Astrocyte of the cerebellum (primary cell): ENCODE measurements around the gene COL4A1.

Experiments used
- DNase-seq: peaks from one replicate; pipeline ENCODE4 v3.0.0-alpha.2; 2011; ENCODE audit warnings: low read depth
- H3K4me3 ChIP-seq: 2 replicates; pipeline ENCODE4 v1.5.1; 2011; ENCODE audit warnings: mild to moderate bottlenecking, low read depth, low read length, moderate library complexity
- CTCF ChIP-seq: IDR thresholded peaks from 2 replicates; pipeline ENCODE4 v1.5.1; 2012; ENCODE audit warnings: low read length, low read depth, moderate library complexity, mild to moderate bottlenecking; ENCODE audit errors: missing control alignments
- in situ Hi-C: cut with HindIII; loops from 2 replicates; pipeline ENCODE4 v1.10.0; 2017; ENCODE audit warnings: low sequenced_read_pairs

COL4A1 gene

DNA sequence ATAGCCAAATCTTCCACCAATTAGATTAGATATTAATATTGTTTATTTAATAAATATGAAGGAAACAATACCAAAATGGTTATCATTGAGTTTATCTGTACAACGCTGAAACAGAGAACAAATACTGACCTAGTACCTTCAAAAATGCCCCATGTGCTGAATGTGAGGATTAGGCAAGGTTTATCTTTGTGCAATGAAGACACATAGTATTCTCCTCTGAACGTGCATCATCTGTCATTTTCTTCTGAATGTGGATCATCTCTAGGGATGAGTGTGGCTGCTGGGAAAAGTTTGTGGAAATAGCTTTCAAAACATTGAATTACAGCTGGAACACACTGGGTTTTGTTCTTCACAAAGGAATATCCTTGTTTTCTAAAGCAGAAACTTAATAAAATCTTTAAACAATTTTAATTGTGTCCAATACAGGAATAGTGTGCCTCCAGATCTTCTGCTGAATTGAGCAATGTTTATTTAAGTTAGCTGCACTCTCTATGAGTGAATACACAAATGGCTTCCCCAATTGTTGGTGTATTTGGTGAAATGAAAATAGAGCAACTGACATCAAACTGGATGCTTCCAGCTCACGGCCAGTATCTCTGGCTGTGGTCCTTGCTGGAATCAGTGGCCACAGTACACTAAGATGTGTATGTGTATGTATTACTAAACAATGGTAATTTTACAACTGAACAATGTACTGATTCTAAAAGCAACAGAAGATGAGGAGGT is 6.7 kb downstream of the COL4A1 start:
- no peak overlapping the region for H3K4me3 ChIP-seq
- no peak for TF ChIP-seq CTCF
- DNase-seq, result no peak
- in situ Hi-C loops, result no loop called here

DNA sequence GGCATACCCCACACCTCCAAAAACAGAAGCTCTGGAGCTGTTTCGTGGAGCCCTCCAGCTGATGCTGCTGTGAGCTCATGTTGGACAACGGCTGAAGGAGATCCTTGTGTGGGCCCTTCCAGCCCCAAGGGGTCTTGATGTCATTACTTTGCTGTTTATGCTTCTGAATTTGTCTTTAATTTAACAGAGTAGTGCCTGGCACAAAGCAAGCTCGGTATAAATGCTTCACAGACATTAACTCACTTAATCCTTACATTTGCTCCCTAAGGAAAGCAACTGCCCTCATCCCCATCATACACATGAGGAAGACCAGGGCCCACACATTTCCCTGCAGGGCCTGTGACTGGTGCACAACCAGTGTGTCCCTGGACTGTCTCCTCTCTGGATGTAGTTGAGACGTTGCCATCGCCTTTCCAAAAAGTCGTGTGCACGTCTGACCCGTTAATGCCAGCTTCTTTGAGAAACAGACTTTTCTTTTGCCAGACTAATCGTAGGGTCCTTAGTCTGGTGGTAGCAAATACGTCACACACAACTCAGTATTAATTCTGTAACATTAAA is 7.6 kb downstream of the COL4A1 start:
- TF ChIP-seq CTCF, result no peak
- DNase-seq, result no peak
- in situ Hi-C loops, result loop anchor here (5.0 kb wide), 1 partner anchor 98 kb away; no protein-coding TSS in a partner anchor
- H3K4me3 ChIP-seq, result no peak overlapping the region

DNA sequence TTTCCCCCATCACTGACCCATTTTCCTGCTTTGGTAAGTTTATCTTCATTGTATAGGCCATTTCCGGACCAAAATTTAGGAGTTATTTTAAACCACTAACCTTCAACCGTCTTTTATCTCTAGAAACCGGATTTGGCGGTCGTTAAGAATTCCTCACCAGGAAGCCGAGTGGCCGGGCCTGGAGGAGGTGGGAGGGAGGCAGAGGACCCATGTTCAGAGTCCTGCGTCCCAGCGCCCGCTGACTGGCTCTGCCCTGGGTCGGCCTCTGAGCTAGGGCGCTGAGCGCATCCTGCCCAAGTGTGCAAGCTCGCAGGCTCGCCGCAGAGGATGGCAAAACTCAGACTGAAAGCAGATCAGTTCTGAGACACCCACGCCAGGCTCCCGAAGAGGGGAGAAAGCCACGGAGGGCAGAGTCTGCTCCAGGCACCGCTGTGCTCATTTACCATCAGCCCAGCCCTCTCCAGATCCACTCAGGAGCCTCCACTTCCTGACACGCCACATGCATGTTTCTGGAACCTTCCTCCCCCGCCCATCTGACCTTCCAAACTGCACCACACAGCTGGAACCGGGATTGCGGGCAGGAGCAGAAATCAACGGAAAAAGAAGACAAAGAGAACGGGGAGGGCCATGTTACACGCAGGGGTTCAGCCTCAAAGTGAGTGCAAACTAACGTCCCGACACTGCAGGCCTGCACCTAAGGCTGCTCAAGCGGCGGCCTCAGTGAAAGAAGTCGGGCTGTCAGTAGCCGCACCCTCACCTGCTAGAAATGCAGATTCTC is 8.3 kb downstream of the COL4A1 start:
- in situ Hi-C loops, result loop anchor here (5.0 kb wide), 1 partner anchor 99 kb away; no protein-coding TSS in a partner anchor
- no peak for DNase-seq
- no peak for TF ChIP-seq CTCF
- H3K4me3 ChIP-seq, result no peak overlapping the region

- in situ Hi-C loops, result loop anchor here (5.0 kb wide), 1 partner anchor 99 kb away; no protein-coding TSS in a partner anchor
Observed at GRCh38 chr13:110297766-110298504, 9.0 kb downstream of the COL4A1 start.

GRCh38 chr13:110297011-110297410 is 9.9 kb downstream of the COL4A1 start:
- in situ Hi-C loops, result loop anchor here (5.0 kb wide), 1 partner anchor 100 kb away; no protein-coding TSS in a partner anchor
- DNase-seq, result no peak
- H3K4me3 ChIP-seq, result no peak overlapping the region
- no peak for TF ChIP-seq CTCF

More at GRCh38 chr13:110297766-110298504, 9.0 kb downstream of the COL4A1 start:
- TF ChIP-seq CTCF, result no peak
- no peak overlapping the region for H3K4me3 ChIP-seq
- no peak for DNase-seq

DNA sequence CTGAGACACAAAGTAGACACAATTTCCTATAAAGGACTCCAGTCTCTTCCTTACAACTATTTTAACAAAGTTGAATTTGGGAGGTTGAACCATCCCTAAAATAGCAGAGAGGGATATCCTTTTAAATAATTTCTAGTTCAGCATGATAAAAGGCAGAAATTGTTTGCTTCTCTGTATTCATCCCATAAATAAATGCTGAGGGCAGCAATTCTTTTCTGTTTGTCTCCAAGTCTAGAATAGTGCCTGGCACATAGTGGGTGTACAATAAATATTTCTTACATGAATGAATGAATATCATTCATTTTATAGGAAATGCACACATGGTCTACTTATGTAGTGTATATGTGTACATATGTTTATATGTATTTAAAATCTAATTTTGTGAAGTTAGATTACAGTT is 12.3 kb downstream of the COL4A1 start:
- no peak for TF ChIP-seq CTCF
- no peak overlapping the region for H3K4me3 ChIP-seq
- no peak for DNase-seq
- in situ Hi-C loops, result loop anchor here (5.0 kb wide), 3 partner anchors 43 to 103 kb away; no protein-coding TSS in a partner anchor
